KMS-11 (cell line): Measurements from ENCODE around the gene SPEF2.

Experiments
- H2AFZ ChIP-seq: fragments of 200-600 bp; sonication (generic); 2 replicates; pipeline ENCODE4 v1.6.1; 2016; ENCODE audit warnings: antibody characterized with exemption, mixed run types, low read depth
- H3K27ac ChIP-seq: fragments of 200-600 bp; sonication (generic); 2 replicates; pipeline ENCODE4 v1.6.1; 2016; ENCODE audit warnings: mild to moderate bottlenecking, mixed run types
- H3K27me3 ChIP-seq: fragments of 200-600 bp; sonication (generic); 2 replicates; pipeline ENCODE4 v1.6.1; 2017; ENCODE audit warnings: mild to moderate bottlenecking, low read depth, mixed run types, moderate library complexity; ENCODE audit not compliant: insufficient read depth
- H3K36me3 ChIP-seq: fragments of 200-600 bp; sonication (generic); 2 replicates; pipeline ENCODE4 v1.6.1; 2017; ENCODE audit warnings: mild to moderate bottlenecking, mixed run types; ENCODE audit not compliant: insufficient read depth
- H3K4me1 ChIP-seq: fragments of 200-600 bp; sonication (generic); 2 replicates; pipeline ENCODE4 v1.6.1; 2016; ENCODE audit warnings: mild to moderate bottlenecking, low read depth, mixed run types; ENCODE audit not compliant: poor library complexity, severe bottlenecking
- H3K4me2 ChIP-seq: fragments of 200-600 bp; sonication (generic); 2 replicates; pipeline ENCODE4 v1.7.0; 2016; ENCODE audit warnings: mild to moderate bottlenecking, mixed run types
- H3K4me3 ChIP-seq: fragments of 200-600 bp; sonication (generic); IDR thresholded peaks from 2 replicates; pipeline ENCODE4 v1.6.1; 2017; ENCODE audit warnings: low read depth, low read length, mixed read lengths; ENCODE audit not compliant: insufficient read depth
- H3K79me2 ChIP-seq: fragments of 200-600 bp; sonication (generic); 2 replicates; pipeline ENCODE4 v1.6.1; 2016; ENCODE audit warnings: low read depth, mixed run types; ENCODE audit not compliant: insufficient read depth
- H3K9ac ChIP-seq: fragments of 200-600 bp; sonication (generic); 2 replicates; pipeline ENCODE4 v1.6.1; 2016; ENCODE audit warnings: mild to moderate bottlenecking, mixed run types
- H4K20me1 ChIP-seq: fragments of 200-600 bp; sonication (generic); 2 replicates; pipeline ENCODE4 v1.6.1; 2016; ENCODE audit warnings: mild to moderate bottlenecking, mixed run types; ENCODE audit not compliant: insufficient read depth
- CTCF ChIP-seq: fragments of 200-600 bp; sonication (generic); conservative IDR thresholded peaks from 2 replicates; pipeline ENCODE4 v1.6.1; 2017; ENCODE audit warnings: low read depth, mild to moderate bottlenecking, antibody characterized with exemption, low read length, moderate library complexity, mixed read lengths

SPEF2 gene

GRCh38 chr5:35754481-35754880, 136.8 kb downstream of the SPEF2 start:
- Histone ChIP-seq H3K4me3 (no peak overlapping the region), H3K36me3 (no peaks in the 10 kb centered on the region), H3K27ac (no peak overlapping the region), H2AFZ (no peak overlapping the region), H3K79me2 (no peaks in the 10 kb centered on the region), H4K20me1 (no peaks in the 10 kb centered on the region), H3K4me2 (no peak overlapping the region), H3K9ac (no peak overlapping the region), H3K4me1 (no peaks in the 10 kb centered on the region), H3K27me3 (no peaks in the 10 kb centered on the region)
- TF ChIP-seq CTCF = no peak

- no peaks in the 10 kb centered on the region for H3K4me1 ChIP-seq
- H3K79me2 ChIP-seq = no peaks in the 10 kb centered on the region
- no peaks in the 10 kb centered on the region for H4K20me1 ChIP-seq
- no peak overlapping the region for H3K4me3 ChIP-seq
- H3K36me3 ChIP-seq = no peaks in the 10 kb centered on the region
- TF ChIP-seq CTCF = no peak
- no peak overlapping the region for H3K4me2 ChIP-seq
- H3K27ac ChIP-seq = no peak overlapping the region
- H3K27me3 ChIP-seq = no peaks in the 10 kb centered on the region
- H2AFZ ChIP-seq = no peak overlapping the region
- no peak overlapping the region for H3K9ac ChIP-seq
Measured at GRCh38 chr5:35755966-35756365, 138.3 kb downstream of the SPEF2 start.

- Histone ChIP-seq H3K4me1 (no peaks in the 10 kb centered on the region), H3K27me3 (no peaks in the 10 kb centered on the region), H4K20me1 (no peaks in the 10 kb centered on the region), H3K27ac (no peak overlapping the region), H3K9ac (no peak overlapping the region), H3K79me2 (no peaks in the 10 kb centered on the region), H2AFZ (no peak overlapping the region), H3K36me3 (no peaks in the 10 kb centered on the region), H3K4me3 (no peak overlapping the region), H3K4me2 (no peak overlapping the region)
- no peak for TF ChIP-seq CTCF
Measured at GRCh38 chr5:35758151-35758724, 140.6 kb downstream of the SPEF2 start.

GRCh38 chr5:35761541-35761940, 143.9 kb downstream of the SPEF2 start:
- no peak for TF ChIP-seq CTCF
- no peak overlapping the region for H3K9ac ChIP-seq
- no peaks in the 10 kb centered on the region for H3K36me3 ChIP-seq
- no peak overlapping the region for H2AFZ ChIP-seq
- H3K79me2 ChIP-seq = no peaks in the 10 kb centered on the region
- no peaks in the 10 kb centered on the region for H3K27me3 ChIP-seq
- no peaks in the 10 kb centered on the region for H3K4me1 ChIP-seq
- H3K27ac ChIP-seq = no peak overlapping the region
- H3K4me3 ChIP-seq = no peak overlapping the region
- no peaks in the 10 kb centered on the region for H4K20me1 ChIP-seq
- H3K4me2 ChIP-seq = no peak overlapping the region
